HG03442 (cell line): ENCODE data around the gene ZIC5.

ENCODE experiments used
- ATAC-seq: cut with Tn5 transposase; IDR thresholded peaks from one replicate; pipeline ENCODE4 v1.9.1; 2021; ENCODE audit warnings: mild to moderate bottlenecking, moderate library complexity; ENCODE audit not compliant: unreplicated experiment

Gene ZIC5

DNA sequence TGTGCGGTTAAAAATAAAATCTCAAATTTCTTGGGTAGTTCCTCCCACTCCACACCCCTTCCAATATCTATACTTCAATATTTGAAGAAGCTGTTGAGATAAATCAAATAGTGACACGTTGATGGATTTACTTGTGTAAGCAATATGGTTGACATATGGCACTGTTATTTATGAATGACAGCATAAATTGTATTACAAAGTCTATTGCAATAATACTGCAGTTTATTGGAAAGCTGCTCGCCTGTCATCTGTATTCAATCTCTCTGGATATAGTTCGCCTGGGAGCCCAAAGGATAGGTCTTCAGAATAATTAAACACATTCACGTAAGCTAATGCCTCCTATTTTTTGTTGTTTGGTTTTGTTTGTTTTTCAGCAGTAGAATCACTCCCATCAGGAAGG, 5.0 kb upstream of the ZIC5 start:
- ATAC-seq = no peak

DNA sequence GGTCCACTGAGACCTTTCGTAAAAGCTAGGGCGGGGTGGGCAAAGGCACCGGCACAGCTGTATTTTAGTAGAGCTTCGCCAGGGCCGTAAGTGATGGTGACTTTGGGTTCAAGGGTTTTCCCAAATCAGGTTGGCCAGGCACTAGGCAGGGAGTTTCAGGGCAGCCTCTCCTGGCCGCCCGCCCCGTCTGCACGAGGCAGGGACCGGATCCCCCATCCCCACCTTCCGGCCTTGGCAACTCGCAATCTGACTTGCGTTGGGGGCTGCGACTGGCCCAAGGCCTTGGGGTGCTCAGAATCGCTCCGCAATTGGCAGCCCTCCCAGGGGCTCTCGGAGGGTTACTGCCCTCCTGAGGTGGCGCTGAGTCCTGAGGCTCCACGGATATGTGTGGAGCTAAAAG, 4.1 kb upstream of the ZIC5 start:
- no peak for ATAC-seq

DNA sequence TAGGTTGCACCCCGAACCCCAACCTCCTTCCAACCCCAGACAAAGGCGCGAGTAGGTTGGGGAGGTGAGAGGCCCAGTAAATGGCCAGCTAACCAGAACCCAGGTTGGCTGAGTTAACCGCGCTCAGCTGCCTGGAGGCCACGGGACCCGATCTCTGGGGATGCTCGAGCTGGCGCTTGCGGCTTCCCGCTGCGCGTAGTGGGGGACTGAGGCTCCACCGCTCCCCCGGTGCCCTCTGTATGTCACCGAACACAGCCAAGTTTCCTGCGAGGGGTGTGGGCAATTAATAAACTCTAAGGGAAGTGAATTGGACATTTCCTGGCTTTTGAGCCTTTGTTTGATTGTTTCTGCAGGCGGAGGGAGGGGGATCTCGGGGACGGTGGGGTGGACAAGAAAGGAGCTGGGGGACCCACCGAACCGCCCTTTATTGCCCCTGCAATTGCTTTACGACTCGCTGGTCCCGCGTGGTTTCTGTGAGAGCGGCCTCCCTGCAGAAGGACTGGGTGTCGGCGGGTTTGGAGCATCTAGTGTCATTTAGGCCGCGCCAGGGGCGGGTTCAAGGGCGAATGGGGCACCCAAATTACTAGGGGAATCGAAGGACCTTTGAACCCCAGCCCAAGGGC, 3.5 kb upstream of the ZIC5 start:
- no peak for ATAC-seq

DNA sequence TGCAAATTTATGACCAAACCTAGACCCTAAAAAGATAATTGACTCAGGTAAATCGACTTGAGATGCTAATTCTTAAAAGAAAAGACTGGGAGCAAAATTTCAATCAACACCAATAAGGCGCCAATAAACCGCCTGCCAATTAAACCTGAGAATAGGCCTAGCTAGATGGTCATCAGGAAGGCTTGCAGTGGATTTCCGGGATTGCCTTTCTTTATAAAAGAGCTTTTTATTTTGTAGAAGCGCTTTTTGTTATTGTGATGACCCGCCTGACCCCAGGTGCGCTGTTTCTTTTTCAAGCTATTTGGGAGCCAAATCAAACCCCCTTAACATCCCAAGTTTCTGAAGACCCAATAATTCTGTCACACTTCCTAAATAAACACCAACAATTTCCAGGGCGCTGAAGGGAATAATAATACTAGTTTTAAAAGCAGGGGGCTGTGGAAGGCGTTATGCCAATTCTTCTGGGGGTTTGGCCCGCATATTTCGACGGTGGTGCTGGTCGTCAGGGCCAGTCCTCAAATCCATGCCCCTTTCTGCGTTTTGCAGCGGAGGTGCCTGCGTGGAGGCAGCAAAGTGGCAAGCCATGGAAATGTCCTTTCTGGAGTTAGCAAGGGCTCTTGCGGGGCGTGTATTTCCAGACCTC, 2.9 kb upstream of the ZIC5 start:
- ATAC-seq = no peak

DNA sequence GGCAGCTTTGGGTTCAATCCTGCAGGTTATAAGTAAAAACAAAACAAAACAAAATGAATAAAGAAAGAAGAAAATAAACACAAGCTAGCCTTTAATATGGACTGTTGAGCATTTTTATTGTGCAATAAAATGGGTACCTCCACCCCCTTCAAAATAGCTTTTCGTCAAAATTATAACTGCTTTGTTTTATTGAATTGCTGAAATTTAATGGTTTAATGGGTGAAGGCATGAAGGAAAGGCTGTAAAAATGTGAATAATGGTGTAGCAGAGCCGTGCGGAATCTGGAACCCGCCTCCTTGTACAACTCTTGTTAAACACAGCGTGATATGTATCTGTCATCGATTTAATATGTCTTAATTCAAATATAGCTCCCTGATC, 2.2 kb upstream of the ZIC5 start:
- ATAC-seq = no peak

DNA sequence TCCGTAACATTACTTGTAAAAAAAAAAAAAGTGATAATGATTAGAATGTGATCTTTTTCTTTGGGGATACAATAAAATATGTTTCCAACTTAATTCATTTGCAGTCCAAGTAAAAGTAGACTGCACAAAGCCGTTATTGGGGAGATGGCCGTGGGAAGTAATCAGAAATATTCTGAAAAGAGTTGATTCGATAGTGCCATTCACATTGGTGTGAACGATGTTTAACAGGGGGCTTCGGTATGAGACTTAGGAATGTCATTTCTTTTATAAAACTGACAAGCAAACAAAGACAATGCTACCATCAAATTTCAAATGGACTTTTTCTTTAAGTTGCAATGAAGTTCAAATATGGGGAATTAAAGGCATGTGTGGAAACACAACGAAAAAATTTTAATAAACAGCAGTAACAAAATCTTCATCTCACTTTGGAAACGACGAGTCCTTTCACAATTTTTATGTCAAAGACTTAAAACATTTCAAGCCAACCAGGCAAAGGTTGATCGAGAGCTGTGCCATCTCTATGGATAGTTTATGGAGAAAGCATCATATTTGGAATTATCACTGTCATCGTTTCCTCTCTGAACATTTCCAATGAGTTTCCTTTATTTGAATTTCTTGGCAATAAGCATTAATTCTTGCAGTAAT, 1.7 kb upstream of the ZIC5 start:
- no peak for ATAC-seq

DNA sequence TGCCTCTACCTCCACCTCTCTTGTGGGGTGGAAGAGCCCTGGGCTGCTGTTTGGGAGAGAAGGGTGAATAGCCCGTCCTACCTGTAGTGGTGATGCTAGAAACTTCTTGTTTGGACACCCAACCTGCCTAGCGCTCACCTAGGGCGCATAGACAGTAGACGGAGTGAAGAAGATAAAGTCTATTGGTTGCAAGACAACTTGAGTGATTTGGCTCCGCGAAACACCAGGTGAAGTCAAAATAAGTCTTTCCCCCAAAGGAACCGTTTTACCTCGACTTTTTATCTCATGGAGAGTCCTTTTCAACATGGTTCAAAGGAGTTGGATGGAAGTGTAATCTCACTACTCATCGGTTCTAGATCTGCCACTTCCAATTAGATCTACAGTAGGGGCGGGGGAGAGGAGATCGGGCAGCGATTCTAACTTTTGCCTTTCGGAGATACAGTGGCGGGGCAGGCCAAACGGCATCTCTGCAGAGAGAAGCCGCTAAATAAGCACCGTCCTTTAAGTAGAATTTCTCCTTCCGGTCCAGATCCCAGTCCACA, 694 bp upstream of the ZIC5 start:
- no peak for ATAC-seq

DNA sequence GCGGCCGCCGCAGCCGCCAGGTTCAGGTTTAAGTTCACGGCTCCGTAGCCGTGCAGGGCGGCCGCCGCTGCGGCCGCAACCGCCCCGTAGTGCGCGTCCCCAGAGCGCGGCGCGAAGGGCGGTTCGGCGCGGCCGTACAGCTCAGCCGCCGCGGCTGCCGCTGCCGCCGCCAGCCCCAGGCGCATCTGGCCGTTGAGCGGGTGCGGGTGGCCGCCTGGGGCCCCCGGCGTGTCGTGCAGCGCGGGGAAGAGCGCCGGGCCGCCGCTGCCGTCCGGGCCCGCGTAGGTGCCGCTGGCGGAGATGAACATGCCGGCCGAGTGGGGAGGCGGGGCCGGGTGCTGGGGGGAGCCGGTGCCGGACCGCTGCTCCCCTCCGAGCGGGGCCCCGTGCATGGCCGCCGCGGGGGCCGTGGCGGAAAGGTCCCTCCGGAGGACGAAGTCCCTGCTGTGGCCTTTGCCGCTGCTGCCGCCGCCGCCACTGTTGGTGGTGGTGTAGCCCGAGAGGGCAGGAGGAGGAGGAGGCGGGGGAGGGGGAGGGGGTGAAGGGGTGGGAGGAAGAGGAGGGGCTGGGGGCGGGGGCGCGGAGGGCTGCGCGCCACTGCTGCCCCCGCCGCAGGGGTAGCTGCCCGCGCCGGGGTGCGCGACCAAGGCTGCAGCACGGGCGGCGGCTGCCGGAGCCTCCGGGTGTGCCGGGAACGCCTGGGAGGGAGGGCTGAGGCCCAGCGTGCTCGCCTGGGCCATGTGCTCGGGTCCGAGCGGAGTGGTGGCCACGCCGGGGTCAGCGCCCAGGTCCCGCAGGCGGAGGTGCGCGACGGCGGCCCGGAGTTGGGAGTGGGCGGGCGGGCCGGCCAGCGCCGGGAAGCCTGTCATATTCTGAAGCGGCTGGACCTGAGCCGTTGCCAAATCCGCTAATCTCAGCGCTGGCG, 654 bp downstream of the ZIC5 start:
- ATAC-seq = no peak

DNA sequence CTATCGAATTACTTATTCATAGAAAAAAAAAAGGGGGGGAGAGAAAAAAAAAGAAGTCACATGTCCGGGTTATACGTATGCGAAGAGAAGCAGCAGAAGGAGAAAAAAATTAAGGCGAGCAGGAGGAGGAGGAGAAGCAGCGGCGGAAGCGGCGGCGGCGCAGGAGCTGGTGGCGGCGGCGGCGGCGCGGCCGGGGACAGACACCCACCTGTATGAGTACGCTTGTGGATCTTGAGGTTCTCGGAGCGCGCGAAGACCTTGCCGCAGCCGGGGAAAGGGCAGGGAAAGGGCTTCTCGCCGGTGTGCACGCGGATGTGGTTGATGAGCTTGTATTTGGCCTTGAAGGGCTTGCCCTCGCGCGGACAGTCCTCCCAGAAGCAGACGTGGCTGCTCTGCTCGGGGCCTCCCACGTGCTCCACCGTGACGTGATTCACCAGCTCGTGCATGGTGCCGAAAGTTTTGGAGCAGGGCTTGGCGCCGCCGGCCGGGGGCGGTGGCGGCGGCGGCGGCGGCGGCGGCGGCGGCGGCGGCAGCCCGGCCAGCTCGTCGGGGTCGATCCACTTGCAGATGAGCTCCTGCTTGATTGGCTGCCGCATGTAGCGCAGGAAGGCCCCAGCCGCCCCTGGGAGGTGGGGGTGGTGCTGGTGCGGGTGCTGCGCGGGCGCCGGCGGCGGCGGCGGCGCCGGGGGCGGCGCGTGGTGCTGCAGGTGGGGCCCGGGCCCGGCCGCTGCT, 1.5 kb downstream of the ZIC5 start:
- no peak for ATAC-seq

DNA sequence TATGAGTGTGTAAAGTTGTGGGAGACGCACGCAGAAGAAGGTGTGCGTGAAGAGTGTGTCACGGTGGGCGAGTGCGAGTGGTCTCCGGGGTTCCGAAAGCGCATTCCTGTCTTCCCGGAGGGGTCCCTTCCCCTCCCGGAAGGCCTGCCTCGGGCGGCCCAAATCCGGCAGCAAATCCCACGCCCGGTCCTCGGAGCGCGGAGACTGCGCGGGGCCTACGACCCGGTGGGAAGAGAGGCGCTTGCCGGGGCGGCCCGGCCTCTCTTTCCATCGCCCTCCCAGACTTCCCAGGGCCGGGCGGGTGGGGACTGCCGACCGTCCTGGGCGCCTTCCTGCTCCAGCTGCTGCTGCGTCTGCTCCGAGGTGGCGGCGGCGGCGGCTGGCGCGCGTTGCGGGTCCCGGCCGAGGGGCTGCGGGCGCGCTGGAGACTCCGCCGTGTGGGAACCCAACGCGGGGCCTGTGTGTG, 2.1 kb downstream of the ZIC5 start:
- no peak for ATAC-seq

DNA sequence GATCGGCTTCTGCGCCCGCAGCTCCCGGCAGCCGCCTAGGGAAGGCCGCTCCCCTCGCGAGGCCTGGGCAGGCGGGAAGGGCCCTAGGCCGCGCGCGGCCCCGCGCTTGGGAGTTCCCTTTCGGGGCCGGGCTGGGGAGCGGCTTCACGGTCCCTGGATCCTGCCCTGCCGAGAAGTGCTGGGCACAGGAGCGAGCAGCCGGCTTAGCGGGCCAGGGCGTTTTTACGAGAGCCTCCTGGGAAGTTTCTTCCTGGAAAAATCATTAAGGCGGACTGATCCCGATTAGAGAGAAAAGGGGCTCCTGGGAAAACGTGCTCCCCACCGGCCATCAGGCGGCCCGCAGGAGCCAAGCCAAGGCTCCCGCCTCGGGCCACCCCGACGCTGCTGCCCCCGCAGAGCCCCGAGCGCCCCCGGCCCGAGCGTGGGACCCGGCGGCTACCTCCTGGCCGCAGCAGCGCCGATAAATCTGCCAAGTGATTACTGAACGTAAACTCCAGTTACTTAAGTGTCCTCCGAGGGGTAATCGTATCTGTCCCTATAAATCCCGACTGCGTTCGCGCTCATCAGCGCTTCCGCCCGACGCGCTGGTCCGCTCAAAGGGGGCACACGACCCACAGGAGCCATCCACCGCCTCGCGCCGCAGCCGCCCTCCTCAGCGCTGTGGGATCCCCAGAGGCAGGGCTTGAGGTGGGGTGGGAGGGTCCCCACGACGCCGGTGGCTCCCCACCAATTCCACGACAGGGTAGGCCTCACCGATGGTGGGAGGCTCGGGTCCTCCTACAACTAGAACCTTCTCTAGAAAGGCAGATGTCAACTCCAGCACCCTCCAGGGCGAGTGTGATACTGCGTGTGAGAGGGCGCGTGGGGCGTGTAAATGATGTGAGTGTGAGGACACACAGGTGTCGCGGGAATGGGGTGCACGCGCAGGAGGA, 2.8 kb downstream of the ZIC5 start:
- no peak for ATAC-seq

DNA sequence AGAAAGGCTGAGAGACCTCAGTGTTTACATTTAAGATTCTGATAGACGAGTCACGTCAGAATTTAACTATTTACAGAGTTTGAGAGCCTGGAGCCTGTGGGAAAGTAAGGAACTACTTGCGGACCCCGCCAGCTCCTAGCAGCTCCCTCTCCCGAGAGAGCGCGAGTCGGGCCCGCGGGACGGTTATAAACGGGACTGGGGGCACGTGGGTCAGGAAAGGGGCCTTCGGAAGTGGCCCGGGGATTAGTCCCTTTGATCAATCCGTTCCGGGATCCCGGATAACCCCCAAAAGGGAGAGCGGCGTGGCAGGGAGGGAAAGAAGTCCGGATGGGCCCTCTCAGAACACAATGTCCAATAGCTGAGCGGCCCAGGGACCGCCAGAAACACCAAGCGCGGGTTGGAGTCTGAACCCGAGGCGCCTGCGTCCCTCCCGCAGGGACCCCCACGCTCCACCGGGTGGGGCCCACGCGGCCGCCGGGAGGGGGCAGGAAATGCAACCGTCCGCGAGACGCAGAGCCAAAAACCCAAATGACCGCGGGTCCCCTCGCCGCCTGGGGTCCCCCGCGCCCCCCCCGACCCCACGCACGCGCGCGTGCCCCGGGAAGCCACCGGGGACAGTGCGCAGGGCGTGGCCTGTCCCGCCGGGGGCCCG, 3.6 kb downstream of the ZIC5 start:
- no peak for ATAC-seq

DNA sequence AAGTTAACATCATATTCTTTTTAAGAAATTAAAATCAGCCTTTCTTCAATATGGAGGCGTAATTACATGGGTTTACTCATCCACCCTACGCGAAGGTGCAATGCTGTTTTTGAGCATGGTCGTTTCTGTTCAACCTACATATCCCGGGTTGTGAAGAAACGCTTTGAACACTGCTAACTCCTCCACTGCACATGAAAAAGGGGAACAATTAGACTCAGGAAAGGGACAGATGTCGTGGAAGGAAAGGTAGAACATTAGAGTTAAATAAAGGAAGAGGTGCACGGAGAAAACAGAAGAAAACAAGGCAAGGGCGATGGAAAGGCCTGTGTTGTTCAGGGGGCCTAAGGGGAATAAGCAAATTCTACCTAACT, 4.1 kb downstream of the ZIC5 start:
- no peak for ATAC-seq

DNA sequence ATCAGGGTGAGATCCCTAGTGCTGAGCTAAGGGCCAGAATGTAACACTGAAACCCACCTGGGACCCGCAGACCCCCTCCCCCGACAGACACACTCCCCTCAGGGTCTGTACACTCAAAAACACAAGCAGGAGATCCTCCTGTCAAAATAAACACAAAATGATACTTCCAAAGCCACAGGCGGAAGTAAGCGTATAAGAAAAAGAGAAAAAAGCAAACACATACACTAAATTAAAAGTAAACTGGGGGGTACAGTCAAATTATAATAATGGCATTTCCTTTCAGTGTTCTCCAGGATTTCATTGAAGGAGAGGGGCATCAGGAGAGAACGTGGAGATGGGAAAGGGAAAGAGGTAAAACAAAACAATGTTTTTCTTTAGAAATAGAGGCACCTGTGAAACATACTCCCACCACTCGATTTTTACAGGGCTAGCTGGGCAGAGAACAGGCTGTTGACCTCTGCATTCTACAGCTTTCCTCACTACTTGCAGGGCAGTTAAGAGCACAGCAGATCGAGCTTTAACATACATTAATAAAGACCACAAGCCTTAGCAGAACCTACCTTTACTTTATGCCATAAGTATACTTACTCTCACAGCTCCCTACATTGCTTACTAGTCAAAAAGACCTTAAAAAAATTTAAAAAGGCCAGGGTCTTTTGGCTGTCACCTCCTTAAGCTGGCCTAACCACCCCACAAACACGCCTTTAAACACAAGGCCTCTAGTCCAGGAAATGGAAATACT, 5.3 kb downstream of the ZIC5 start:
- no peak for ATAC-seq

DNA sequence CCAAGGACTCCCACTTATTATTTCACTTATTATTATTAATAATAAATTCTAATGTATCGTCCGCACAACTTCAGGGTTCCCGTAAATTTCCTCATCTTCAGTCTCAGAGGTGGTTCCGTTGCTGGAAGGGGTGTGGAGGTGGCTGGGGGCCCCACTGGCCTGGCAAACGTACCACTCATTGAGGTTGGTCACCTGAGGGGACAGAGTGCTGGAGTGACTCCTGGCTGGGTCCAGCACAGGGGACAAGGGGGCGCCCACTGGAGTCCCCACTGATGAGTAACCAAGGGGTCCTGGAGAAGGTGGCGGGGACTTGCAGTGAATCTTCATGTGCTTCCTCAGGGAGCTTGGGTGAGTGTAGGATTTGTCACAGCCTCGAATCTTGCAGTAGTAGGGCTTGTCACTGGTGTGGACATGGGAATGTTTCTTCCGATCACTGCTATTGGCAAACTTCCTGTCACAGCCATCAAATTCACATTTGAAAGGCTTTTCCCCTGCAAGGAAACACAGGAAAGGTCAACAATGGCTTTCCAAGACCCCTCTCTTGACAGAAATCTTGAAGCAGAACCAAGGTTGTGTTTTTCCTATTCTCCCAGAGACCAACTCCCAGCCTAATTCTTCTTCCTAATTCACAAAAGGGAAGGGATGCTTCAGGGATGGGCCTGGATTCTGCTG, 6.1 kb downstream of the ZIC5 start:
- no peak for ATAC-seq

DNA sequence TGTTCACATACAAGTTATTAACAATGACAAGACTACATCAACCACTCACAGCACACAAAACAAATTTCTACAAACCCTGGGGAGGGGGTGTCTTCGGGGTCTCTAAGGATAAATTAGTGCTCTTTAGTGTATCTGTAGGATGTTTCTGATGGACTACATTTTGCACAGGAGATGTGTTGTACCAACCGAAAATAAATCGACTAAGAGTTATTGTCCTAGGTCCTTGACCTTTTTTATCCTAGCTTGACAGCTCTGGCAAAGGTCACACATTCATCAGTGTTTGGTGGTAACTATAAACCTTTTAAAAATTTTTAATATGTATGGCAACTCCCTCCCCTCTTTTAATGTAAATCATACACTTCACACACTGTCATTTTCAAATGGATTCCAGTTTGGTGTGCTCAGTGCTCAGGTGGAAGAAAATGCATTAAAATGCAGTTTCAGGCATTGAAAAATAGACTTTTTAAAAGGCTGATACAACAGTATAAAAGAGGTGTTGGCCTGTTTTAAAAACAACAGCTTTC, 7.7 kb downstream of the ZIC5 start:
- ATAC-seq = no peak

DNA sequence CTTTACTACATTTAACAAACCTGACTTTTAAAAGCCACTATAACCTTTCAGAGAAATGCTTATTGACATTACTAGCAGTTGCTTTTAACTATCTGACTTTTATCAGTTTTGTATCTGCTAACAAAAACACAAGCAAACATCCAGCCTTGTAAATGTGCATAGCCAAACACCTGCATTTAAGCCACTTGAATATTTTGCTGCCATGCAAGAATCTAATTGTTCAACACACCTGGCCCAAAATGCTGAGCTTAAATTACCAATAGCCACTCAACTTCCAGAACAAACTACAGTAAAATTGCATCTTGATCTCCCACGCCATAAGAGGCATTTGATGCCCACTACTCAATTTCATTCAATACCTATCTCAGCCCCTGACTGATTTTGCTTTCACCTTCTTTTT, 9.3 kb downstream of the ZIC5 start:
- no peak for ATAC-seq

DNA sequence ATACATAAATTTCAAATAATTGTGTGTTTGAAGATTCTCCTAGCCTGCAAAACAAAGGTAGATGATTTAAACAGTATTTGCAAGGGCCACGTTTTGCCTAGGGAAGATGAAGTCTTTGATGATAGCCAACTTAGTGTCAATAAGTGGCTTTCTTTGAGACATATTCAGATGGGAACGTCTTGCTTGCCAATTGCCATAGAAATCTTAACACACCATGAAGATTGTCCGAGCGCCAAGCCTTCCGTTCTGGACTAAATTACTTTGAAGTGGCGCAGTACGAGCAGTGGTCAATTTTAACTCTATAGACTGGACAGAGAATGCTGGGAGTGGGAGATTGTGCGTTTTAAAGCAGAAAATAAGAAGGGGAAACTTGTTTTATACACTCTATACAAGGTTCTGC, 9.9 kb downstream of the ZIC5 start:
- no peak for ATAC-seq
